Measurements from ENCODE around the gene ZNF334. TPM values are rescaled to one million over a fixed set of nuclear protein-coding genes. Genes with fewer than 3 reads are reported as not detected.

The ZNF334 gene
- total RNA-seq, 3 donors from 2014 or later: 0.96 to 18.7 (median 8.2) TPM

DNA sequence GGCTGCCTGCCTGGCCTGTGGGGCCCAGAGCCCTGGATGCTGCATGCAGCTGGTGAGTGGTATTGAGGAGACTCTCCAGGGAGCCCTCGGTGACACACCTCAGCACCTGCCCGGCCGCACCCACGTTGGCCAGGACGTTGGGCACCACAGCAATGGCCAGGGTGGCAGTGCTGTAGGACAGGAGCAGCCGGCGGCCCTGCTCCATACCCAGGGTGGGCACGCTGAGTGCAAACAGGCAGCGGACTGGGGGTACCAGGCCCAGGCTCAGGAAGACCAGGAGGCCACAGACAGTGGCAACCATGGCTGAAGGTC, 32.4 kb upstream of the ZNF334 start:
- H3K4me1 ChIP-seq: no peaks in the 10 kb centered on the region
- TF ChIP-seq, protein P1, sequence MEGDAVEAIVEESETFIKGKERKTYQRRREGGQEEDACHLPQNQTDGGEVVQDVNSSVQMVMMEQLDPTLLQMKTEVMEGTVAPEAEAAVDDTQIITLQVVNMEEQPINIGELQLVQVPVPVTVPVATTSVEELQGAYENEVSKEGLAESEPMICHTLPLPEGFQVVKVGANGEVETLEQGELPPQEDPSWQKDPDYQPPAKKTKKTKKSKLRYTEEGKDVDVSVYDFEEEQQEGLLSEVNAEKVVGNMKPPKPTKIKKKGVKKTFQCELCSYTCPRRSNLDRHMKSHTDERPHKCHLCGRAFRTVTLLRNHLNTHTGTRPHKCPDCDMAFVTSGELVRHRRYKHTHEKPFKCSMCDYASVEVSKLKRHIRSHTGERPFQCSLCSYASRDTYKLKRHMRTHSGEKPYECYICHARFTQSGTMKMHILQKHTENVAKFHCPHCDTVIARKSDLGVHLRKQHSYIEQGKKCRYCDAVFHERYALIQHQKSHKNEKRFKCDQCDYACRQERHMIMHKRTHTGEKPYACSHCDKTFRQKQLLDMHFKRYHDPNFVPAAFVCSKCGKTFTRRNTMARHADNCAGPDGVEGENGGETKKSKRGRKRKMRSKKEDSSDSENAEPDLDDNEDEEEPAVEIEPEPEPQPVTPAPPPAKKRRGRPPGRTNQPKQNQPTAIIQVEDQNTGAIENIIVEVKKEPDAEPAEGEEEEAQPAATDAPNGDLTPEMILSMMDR (IDR thresholded peaks at IDR 0.05): no peak
- TF ChIP-seq POLR2AphosphoS5 (IDR thresholded peaks at IDR 0.05): no peak
- no peak for TF ChIP-seq POLR2A (IDR thresholded peaks at IDR 0.05)
- H3K27ac ChIP-seq: no peak overlapping the region
- no peak for DNase-seq (ENCODE audit: low spot score in 2 of 2)
- peaks cover 0 to 29% of the 10 kb centered on the region in 2 donors for H3K27me3 ChIP-seq
- intact Hi-C loops (cut with DNase I; ENCODE audit: low total_unique reads): no loop called here
- no peak overlapping the region for H3K4me3 ChIP-seq
- no peaks in the 10 kb centered on the region for H3K9me3 ChIP-seq
- no peaks in the 10 kb centered on the region for H3K36me3 ChIP-seq

DNA sequence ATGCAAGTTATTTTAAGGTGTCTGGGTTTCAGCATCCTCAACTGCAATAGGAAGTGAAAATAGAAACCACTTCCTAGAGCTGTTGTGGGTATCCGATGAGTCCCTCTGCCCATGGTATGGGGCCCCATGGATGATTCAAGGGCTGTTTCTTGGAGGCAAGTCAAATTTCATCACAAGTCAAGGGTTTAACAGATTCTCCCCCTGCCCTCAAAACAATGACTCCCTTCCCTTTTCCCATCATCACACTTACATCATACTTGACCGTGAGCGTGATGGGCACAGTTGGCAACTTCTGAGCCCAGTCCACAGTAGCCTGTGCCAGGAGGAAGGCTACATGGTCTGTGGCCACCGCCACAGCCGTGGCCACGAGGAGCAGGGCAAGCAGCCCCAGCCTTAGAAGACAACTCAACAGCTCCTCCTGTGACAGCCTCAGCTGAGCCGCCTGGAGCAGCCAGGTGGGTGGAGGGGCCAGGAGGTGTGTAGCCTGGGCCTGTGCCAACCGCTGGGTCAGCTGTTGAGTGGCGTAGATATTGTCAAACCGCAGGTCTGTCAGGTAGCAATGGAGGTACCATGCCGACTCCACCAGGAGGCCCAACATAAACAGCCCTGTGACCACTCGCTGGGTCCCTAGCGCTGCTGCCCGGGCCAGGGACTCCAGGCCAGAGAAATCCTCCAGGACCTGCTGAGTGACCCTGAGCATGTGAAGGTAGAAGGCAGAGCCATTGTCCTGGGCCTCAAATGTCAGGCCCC, 31.9 kb upstream of the ZNF334 start:
- no peak for TF ChIP-seq POLR2A (IDR thresholded peaks at IDR 0.05)
- TF ChIP-seq, protein P1 (IDR thresholded peaks at IDR 0.05): no peak
- no peak for TF ChIP-seq POLR2AphosphoS5 (IDR thresholded peaks at IDR 0.05)
- H3K4me3 ChIP-seq: no peak overlapping the region
- H3K9me3 ChIP-seq: no peaks in the 10 kb centered on the region
- H3K27me3 ChIP-seq: peaks cover 0 to 27% of the 10 kb centered on the region in 2 donors
- H3K27ac ChIP-seq: no peak overlapping the region
- H3K36me3 ChIP-seq: no peaks in the 10 kb centered on the region
- DNase-seq (ENCODE audit: low spot score in 2 of 2): no peak
- intact Hi-C loops (cut with DNase I; ENCODE audit: low total_unique reads): no loop called here
- no peaks in the 10 kb centered on the region for H3K4me1 ChIP-seq

DNA sequence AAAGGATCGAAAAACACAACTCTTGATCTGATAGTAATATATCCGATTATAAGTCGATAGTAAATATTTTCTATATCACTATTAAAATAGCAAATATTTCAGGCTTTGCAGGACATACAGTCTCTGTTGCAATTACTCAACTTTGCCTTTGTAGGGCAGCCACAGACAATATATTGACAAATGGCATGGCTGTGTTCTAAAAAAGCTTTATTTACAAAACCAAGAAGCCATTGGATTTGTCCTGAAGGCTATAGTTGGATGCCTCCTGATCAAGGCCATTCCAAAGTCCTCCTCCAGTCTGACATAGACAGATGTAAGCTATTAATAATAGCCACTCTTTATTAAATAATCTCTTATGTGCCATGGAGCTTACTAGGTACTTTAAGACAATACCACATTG, 31.2 kb upstream of the ZNF334 start:
- peaks cover 0 to 27% of the 10 kb centered on the region in 2 donors for H3K27me3 ChIP-seq
- no peaks in the 10 kb centered on the region for H3K36me3 ChIP-seq
- no peaks in the 10 kb centered on the region for H3K4me1 ChIP-seq
- DNase-seq (ENCODE audit: low spot score in 2 of 2): no peak
- H3K9me3 ChIP-seq: no peaks in the 10 kb centered on the region
- intact Hi-C loops (cut with DNase I; ENCODE audit: low total_unique reads): no loop called here
- TF ChIP-seq POLR2AphosphoS5 (IDR thresholded peaks at IDR 0.05) (no peak), POLR2A (IDR thresholded peaks at IDR 0.05) (no peak)
- TF ChIP-seq, protein P1 (IDR thresholded peaks at IDR 0.05): no peak
- no peak overlapping the region for H3K27ac ChIP-seq
- H3K4me3 ChIP-seq: no peak overlapping the region

DNA sequence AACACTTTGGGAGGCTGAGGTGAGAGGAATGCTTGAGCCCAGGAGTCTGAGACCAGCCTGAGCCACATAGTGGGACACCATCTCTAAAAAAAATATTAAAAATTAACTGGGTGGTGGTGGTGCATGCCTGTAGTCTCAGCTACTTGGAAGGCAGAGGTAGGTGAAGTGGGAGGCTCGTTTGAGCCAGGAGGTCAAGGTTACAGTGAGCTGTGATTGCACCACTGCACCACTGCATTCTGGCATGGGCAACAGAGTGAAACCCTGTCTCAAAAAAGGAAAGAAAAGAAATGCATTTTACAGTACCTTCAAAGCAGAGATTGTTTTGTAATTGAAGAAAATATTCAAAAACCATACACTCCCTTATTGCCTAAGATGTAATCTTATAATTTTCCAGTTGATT, 30.6 kb upstream of the ZNF334 start:
- no peak for DNase-seq (ENCODE audit: low spot score in 2 of 2)
- Histone ChIP-seq H3K27me3 (peaks cover 0 to 32% of the 10 kb centered on the region in 2 donors), H3K4me1 (no peaks in the 10 kb centered on the region), H3K4me3 (no peak overlapping the region), H3K27ac (no peak overlapping the region), H3K9me3 (no peaks in the 10 kb centered on the region), H3K36me3 (no peaks in the 10 kb centered on the region)
- intact Hi-C loops (cut with DNase I; ENCODE audit: low total_unique reads): no loop called here
- no peak for TF ChIP-seq POLR2AphosphoS5 (IDR thresholded peaks at IDR 0.05)
- TF ChIP-seq, protein P1 (IDR thresholded peaks at IDR 0.05): no peak
- no peak for TF ChIP-seq POLR2A (IDR thresholded peaks at IDR 0.05)

DNA sequence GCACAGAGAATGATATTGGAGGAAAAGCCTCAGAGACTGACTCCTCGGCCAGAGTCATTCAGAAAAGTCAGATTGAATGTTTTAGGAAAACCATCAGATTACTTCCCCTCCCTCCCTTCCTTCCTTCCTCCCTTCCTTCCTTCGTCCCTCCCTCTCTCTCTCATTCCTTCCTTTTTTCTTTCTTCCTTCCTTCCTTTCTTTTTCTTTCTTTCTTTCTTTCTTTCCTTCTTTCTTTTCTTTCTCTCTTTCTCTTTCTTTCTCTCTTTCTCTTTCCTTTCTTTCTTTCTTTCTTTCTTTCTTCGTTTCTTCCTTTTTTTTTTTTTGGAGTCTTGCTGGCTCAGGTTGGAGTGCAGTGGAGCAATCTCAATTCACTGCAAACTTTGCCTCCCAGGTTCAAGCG, 29.7 kb upstream of the ZNF334 start:
- intact Hi-C loops (cut with DNase I; ENCODE audit: low total_unique reads): no loop called here
- Histone ChIP-seq H3K4me3 (no peak overlapping the region), H3K4me1 (no peaks in the 10 kb centered on the region), H3K9me3 (no peaks in the 10 kb centered on the region), H3K27me3 (peaks cover 0 to 41% of the 10 kb centered on the region in 2 donors), H3K27ac (no peak overlapping the region), H3K36me3 (no peaks in the 10 kb centered on the region)
- DNase-seq (ENCODE audit: low spot score in 2 of 2): no peak
- TF ChIP-seq POLR2A (IDR thresholded peaks at IDR 0.05) (no peak), POLR2AphosphoS5 (IDR thresholded peaks at IDR 0.05) (no peak)
- TF ChIP-seq, protein P1 (IDR thresholded peaks at IDR 0.05): no peak

All from breast epithelium (tissue), 4 donors.